Activated T-cell treated with anti-CD3 and anti-CD28 coated beads for 4 hours (primary cell): ENCODE data around the gene ZNF823.
"Not testable (repeated sequence)": the region's sequence is repeated elsewhere in the genome, so short reads cannot be mapped to it uniquely, and the experiment has no call there.

ENCODE experiments used
- DNase-seq: peaks from one replicate; pipeline ENCODE4 v3.0.0-alpha.2; 2020

Gene ZNF823

GRCh38 chr19:11676661-11677600 lies 61.8 kb downstream of the ZNF823 start:
- DNase-seq, result not testable (repeated sequence)

DNA sequence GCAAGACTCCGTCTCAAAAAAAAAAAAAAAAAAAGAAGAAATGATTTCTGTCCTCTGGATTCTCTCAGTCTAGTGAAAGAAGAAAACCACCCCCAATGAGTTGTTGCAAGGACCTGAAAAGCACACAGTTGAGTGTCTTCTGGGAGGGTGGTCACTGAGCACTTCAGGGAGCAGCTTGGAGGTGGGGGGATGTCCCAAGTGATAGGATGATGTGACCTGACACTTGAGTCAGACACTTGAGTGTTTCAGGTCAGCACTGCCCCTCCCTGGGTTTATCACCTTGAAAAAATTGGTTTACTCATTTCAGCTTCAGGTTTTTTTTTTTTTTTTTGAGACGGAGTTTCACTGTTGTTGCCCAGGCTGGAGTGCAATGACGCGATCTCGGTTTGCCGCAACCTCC lies 63.2 kb downstream of the ZNF823 start:
- DNase-seq, result no peak

DNA sequence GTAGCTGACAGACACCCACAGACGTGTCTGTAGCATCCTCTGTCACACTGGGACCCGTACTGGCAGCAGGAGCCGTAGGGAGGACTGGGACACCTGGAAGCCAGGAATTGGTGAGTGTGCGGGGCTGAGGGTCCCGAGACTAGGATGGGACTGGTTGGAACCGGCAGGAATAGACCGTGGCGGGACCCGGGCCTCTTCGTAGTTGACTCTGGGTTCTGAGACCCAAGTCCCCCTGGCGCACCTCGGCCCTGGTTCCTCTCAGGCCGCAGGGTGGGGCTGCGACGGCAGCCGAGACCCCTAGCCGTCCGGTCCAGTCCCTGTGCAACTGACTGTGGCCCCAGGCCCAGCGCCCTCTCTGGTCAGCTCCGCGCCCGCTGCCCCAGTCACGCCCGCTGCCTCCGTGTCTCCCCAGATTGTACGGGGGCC lies 64.7 kb downstream of the ZNF823 start:
- no peak for DNase-seq

DNA sequence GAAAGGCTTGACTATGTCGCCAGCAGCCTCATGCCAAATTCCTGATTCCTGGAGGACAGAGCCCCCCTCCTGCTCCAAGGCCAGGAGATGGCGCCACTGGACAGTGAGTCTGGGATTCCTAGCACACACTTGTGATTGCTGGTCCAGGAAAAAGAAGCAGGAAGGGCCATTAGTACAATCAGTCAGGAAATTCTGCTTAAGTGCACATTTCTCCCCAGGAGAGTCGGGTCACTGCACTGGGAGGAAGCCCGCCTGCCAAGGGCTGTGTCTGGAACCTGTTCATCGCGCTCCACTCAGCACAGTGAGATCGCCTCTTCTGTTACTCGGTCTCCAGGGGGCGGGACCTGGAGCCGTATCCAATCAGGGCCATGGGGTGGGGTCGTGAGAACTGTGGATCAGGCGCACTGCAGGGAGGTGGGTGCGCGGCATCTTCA lies 65.1 kb downstream of the ZNF823 start:
- DNase-seq, result no peak
